ENCODE measurements around the gene CSNK1G1.
"Not testable (repeated sequence)": the region's sequence is repeated elsewhere in the genome, so short reads cannot be mapped to it uniquely, and the experiment has no call there.

- TF ChIP-seq CTCF (conservative IDR thresholded peaks at IDR 0.05); ZFX (IDR thresholded peaks at IDR 0.05): not testable (repeated sequence)
Observed at GRCh38 chr15:64380130-64380870, 24.3 kb upstream of the CSNK1G1 start.
